HG03108 (cell line): ENCODE results near the gene SEPTIN6.

Experiments
- ATAC-seq: cut with Tn5 transposase; IDR thresholded peaks from one replicate; pipeline ENCODE4 v1.9.1; 2021; ENCODE audit warnings: moderate library complexity; ENCODE audit not compliant: unreplicated experiment

SEPTIN6 gene

DNA sequence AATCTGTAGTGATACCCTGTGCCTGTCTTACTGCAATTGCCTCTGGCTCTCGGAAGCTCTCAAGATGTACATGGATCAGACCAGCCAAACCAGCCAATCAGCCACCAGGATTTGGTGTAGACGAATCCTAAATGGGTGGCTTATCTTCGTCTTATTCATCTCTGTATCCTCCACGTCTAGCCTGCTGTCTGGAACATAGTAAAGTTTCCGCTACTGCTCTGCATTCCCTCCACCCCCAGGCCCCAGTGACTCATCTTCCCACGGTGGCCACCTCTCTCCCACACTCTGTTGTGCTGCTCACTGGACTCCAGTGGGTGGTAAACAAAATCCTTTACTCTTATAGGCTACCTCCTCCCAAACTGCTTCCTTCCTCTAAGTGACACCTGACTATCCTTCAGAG lies 37.8 kb downstream of the SEPTIN6 start:
- no peak for ATAC-seq

DNA sequence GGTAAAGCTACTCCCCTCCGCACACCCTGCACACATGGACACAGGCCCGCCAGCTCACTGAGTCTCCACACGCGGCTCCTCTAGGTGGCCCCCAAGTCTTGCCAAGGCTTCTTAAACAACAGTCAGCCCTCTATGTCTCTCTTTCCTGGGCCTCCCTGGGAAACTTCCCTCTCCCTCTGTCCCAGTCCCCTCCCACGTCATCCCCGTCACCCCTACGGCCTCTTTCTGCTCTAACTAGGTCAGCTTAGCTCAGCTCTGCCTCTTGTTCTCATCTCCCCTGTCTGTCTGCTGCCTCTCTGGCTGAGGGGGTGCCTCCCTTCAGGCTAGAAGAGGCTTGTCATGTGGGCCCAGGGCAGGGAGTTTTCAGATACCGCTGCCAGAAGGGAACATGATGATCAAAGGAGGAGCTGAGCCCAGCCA lies 38.8 kb downstream of the SEPTIN6 start:
- ATAC-seq: no peak

DNA sequence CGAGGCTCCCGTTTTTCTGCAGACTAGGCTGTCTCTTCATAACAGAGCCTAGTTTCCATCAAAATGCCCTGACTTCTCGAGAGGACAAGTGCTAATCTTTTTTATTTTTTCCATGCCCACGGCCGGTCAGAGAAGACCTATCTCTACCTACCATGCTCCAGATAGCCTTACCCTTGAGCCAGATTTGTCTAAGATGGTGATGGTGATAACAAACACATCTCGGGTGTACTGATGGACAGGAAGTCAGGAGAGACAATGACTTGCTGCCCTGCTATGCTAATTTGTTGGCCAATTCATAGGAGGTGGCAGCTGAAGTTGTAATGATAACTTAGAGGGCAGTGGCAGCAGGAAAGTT lies 44.6 kb downstream of the SEPTIN6 start:
- ATAC-seq: peak; percentile 10

DNA sequence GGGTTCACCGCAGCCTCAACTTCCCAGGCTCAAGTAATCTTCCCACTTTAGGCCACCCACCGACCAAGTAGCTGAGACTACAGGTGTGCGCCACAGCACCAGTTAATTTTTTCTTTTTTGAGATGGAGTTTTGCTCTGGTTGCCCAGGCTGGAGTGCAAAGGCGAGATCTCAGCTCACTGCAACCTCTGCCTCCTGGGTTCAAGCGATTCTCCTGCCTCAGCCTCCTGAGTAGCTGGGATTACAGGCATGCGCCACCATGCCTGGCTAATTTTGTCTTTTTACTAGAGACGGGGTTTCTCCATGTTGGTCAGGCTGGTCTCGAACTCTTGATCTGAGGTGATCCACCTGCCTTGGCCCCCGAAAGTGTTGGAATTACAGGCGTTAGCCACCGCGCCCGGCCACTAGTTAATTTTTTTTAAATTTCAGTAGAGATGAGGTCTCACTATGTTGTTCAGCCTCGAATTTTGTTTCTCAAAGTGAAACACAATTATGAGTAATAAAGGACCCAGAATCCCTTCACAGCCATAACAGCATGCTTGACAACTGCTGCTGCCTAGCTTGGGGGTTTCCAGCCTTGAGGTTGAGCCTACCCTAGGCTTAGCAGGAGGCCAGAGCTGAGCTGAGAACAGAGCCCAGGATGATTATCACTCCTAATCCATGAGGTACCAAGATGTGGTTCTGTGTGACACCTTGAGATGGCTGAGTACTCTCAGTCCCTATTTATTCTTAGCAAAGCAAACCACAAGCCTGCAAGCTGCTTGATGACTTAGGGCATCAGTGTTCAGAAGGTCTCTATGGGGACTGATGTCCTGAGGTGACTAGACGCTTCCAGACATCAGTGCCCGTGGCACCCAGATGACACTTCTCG lies 45.2 kb downstream of the SEPTIN6 start:
- peak; percentile 92 for ATAC-seq

DNA sequence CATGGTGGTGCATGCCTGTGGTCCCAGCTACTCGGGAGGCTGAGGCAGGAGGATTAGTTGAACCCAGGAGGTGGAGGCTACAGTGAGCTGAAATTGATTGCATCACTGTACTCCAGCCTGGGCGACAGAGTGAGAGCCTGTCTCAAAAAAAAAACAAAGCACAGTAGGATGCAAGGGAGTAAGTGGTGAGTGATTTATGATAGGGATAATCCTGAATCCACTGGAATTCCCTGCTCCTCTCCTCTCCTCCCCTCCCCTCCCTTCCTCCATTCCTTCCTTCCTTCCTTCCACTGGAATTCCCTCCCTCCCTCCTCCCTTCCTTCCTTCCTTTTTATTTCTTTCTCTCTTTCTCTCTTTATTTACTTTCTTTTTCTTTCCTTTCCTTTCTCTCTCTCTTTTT lies 45.9 kb downstream of the SEPTIN6 start:
- ATAC-seq: no peak

DNA sequence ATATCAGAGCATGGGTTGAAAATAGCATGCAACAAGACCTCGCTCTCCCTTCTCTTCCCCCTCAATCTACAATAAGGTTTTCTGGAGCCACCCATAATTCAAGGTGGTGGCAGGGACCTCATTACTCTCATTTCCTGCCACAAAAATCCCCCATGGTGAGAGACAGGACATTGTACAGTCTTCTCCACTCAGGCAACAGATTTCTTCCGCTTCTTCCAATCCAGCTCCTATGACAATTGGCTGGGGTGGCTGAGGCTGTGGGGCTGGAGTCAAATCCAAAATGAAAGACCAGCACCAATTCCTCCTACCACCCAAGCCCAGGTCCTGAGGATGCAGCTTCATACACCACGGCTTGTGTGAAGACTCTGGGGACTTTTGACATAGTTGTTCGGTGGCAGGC lies 46.5 kb downstream of the SEPTIN6 start:
- no peak for ATAC-seq

DNA sequence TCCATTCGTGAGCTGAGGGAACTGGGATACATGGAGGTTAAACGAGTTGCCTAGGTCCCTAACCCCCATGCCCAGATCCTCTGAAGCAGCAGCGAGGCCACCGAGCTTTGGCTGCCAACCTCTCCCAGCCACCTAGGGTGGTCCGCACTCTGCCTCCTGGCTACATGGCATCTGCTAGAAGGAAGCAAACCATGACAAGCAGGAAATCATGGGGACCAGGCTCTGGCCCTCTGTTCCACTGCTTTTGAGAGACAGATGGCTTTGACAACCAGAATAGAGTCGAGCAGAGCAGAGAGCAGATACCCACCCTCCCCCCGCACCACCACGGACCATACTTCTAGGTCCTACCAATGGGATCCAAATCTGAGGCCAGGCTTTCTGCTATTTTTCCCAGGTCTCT lies 49.3 kb downstream of the SEPTIN6 start:
- no peak for ATAC-seq
